ENCODE results near the gene NGF. TPM values are rescaled to one million over a fixed set of nuclear protein-coding genes. Genes with fewer than 3 reads are reported as not detected.

Gene NGF
- total RNA-seq, 1 donor from 2014 or later = 2.1 TPM

DNA sequence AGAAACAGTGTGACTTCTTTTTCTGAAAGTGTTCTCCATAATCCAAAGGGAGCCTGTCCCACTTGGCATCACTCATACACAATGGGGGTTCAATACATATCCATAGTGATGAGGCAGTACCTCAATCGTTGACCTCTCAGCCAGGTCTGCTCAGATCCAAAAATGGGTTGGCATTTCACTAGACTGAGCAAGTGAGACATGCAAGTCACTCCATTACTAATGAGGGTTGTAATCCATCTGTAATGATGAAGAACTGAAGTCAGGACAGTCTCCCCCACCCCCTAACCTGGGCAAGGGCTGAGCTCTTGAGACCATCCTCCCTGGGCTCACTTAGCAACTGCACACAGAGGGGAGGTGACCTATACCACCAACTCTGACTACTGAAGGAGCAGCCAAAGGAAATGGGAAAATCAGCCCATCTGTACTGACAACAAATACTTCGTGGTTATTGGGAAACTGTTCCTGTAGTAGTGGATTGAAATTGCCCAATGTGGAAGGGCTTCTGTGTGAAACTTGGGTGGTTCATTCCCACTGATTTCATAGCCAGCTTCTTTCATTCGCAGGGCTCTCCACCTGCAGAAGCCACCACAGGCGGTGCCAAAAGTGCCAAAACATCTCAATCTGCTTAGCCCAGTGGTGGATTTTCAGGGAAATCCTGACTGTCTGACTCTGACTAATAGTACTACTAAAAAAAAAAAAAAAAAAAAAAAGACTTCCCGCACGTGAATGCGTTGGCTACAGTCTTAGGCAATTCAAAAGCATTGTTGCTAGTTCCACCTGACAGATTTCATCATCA is 5.0 kb downstream of the NGF start:
- Histone ChIP-seq H3K27me3 (no peaks in the 10 kb centered on the region), H3K4me3 (no peak overlapping the region), H3K4me1 (peaks cover 18 to 51% of the 10 kb centered on the region in 2 donors), H3K27ac (peak overlapping the region; percentile 82 to 87), H3K9me3 (no peaks in the 10 kb centered on the region), H3K36me3 (no peaks in the 10 kb centered on the region)
- intact Hi-C loops (cut with DNase I) = loop anchor here (2.0 to 10.0 kb wide), 3 partner anchors 148 to 1042 kb away; partner anchors contain the start of gene ATP1A1
- DNase-seq (ENCODE audit: low spot score in 2 of 2) = peak in 1 of 2 donors; percentile 84
- TF ChIP-seq, protein P1, sequence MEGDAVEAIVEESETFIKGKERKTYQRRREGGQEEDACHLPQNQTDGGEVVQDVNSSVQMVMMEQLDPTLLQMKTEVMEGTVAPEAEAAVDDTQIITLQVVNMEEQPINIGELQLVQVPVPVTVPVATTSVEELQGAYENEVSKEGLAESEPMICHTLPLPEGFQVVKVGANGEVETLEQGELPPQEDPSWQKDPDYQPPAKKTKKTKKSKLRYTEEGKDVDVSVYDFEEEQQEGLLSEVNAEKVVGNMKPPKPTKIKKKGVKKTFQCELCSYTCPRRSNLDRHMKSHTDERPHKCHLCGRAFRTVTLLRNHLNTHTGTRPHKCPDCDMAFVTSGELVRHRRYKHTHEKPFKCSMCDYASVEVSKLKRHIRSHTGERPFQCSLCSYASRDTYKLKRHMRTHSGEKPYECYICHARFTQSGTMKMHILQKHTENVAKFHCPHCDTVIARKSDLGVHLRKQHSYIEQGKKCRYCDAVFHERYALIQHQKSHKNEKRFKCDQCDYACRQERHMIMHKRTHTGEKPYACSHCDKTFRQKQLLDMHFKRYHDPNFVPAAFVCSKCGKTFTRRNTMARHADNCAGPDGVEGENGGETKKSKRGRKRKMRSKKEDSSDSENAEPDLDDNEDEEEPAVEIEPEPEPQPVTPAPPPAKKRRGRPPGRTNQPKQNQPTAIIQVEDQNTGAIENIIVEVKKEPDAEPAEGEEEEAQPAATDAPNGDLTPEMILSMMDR (IDR thresholded peaks at IDR 0.05) = no peak

DNA sequence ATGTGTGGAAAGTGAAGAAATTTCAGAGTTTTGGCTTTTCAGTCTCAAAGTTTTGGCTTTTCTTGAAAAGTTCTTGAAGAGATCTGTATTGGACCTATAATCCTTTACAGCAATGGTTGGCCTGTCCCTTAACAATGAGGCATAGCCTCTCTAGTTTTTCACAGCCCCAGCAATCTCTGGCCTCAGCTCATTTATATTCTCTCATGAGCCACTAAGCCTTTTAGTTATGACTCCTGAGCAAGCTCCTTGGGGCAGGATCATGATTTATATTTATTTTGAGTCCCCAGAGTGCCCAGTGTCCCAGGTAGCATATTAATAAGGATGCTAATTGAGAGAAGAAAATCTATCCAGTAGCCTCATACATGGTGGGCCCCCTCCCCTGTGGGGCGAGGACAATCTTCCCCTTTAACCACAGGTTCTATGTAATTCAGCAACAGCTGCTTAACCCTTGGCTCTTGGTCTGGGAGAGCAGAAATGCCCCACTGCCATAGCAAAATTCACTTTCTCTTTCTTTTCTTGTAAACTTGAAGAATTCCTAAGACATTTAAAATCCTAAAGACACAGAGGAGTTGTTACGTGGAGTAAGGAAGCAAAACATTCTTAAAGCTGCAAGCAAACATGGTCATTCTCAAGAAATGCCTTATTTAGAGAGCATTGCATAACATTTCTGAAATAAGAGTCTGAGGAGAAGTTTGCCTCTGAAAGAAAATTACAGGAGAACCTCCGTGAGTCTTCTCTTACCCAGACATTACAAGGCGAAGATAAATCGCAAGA is 6.3 kb downstream of the NGF start:
- H3K4me3 ChIP-seq = peak overlapping the region in 1 of 2 donors; percentile 37
- no peaks in the 10 kb centered on the region for H3K9me3 ChIP-seq
- H3K27ac ChIP-seq = peak overlapping the region; percentile 82 to 87
- no peaks in the 10 kb centered on the region for H3K36me3 ChIP-seq
- no peak for DNase-seq (ENCODE audit: low spot score in 2 of 2)
- no peaks in the 10 kb centered on the region for H3K27me3 ChIP-seq
- H3K4me1 ChIP-seq = peaks cover 17 to 52% of the 10 kb centered on the region in 2 donors
- TF ChIP-seq, protein P1 (IDR thresholded peaks at IDR 0.05) = no peak
- intact Hi-C loops (cut with DNase I) = loop anchor here (2.0 to 10.0 kb wide), 3 partner anchors 147 to 1043 kb away; partner anchors contain the start of gene ATP1A1

GRCh38 chr1:115330480-115331013 is 7.5 kb downstream of the NGF start:
- Histone ChIP-seq H3K27ac (peak overlapping the region; percentile 82 to 87), H3K4me1 (peaks cover 12 to 47% of the 10 kb centered on the region in 2 donors), H3K27me3 (no peaks in the 10 kb centered on the region), H3K9me3 (no peaks in the 10 kb centered on the region), H3K4me3 (peak overlapping the region in 1 of 2 donors; percentile 10), H3K36me3 (no peaks in the 10 kb centered on the region)
- TF ChIP-seq, protein P1 (IDR thresholded peaks at IDR 0.05) = peak; percentile 28 to 45 (median 31)
- peak; percentile 33 to 87 for DNase-seq (ENCODE audit: low spot score in 2 of 2)
- intact Hi-C loops (cut with DNase I) = loop anchor here (5.0 to 10.0 kb wide), 2 partner anchors 258 to 1044 kb away; partner anchors contain the start of gene ATP1A1

DNA sequence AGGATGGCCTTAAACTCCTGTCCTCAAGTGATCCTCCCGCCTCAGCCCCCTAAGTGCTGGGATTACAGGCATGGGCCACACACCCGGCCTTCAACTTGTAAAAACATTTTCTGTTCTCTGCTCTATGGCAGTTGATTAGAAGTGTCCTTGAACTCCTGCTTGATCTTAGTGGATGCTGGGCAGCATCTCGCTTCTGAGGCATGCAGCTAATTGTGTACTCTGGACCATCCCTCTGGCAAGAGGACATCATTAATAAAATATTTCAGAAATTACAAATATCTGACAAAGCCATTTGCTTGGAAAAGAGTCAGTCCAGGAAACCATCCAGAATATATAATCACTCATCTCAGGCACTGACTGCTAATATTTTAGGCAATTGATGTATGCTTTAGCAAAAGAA is 8.1 kb downstream of the NGF start:
- intact Hi-C loops (cut with DNase I) = loop anchor here (5.0 to 10.0 kb wide), 2 partner anchors 258 to 1045 kb away; partner anchors contain the start of gene ATP1A1
- TF ChIP-seq, protein P1 (IDR thresholded peaks at IDR 0.05) = no peak
- no peaks in the 10 kb centered on the region for H3K9me3 ChIP-seq
- H3K27me3 ChIP-seq = no peaks in the 10 kb centered on the region
- H3K36me3 ChIP-seq = no peaks in the 10 kb centered on the region
- peak overlapping the region; percentile 51 to 87 for H3K27ac ChIP-seq
- DNase-seq (ENCODE audit: low spot score in 2 of 2) = no peak
- peaks cover 12 to 47% of the 10 kb centered on the region in 2 donors for H3K4me1 ChIP-seq
- no peak overlapping the region for H3K4me3 ChIP-seq

DNA sequence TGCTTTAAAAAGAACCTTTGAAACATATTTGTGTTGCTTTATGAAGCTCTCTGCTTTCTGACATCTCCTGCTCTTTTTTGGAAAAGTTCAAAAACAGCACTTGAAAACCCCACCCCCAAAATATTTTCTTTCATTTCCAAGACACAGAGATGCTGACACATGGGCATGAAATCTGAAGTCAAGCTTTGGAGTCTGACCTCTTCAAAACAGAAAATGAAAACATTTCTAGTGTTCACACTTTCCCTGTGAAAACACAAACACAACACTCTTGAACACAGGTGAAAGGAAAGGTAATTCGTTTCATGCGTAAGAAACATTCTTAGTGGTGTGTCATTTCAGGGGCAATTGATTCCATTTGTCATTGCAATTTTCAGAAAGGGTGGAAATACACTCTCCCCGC is 10.8 kb downstream of the NGF start:
- Histone ChIP-seq H3K4me1 (peaks cover 7 to 29% of the 10 kb centered on the region in 2 donors), H3K9me3 (no peaks in the 10 kb centered on the region), H3K27ac (peak overlapping the region; percentile 64 to 87), H3K27me3 (no peaks in the 10 kb centered on the region), H3K4me3 (no peak overlapping the region), H3K36me3 (no peaks in the 10 kb centered on the region)
- intact Hi-C loops (cut with DNase I) = no loop called here
- no peak for DNase-seq (ENCODE audit: low spot score in 2 of 2)
- TF ChIP-seq, protein P1 (IDR thresholded peaks at IDR 0.05) = no peak

All from ascending aorta (tissue), 2 donors.